CD4-positive, alpha-beta T cell treated with Interleukin-12 subunit alpha and Interleukin-12 subunit beta, for 1 hour (primary cell): ENCODE data around the gene EYA2.

Source experiments
- DNase-seq: peaks from one replicate; pipeline ENCODE4 v3.0.0-alpha.2; 2020

The EYA2 gene

GRCh38 chr20:47042464-47042863 is 147.8 kb downstream of the EYA2 start:
- DNase-seq: no peak

GRCh38 chr20:47043086-47043485 is 148.4 kb downstream of the EYA2 start:
- DNase-seq: no peak

DNA sequence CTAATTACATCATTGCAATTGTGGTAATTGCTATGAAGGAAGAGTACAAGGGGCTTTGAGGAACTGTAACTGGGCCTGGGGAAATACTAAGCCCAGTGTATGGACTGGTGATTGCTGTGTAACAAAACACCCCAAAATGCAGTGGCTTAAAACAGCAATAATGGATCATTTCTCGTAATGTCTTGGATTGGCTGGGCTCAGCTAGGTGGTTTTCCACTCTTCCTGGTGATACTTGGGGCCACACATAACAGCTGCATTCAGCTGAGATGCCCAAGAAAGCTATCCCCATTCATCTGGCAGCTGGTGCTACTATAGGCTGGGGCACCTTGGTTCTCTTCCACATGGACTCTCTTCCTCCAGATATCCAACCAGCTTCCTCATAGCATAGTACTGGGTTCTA is 150.3 kb downstream of the EYA2 start:
- DNase-seq: no peak

DNA sequence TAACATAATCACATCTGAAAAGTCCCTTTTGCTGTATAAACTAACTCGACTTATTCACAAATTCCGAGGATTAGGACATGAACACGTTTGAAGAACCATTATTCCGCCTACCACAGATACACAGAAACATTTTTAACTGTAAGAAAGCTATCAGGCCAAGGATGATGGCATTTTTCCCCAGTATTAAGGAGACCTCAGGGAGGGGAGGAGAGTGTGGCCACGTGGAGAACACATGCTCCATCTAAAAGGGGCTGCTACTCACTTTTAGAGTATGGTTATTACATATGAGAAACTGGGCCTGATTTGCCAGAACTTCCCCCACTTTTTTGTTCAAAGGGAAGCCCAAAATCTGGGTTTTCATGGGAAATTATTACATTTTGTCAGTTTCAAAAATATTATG is 153.4 kb downstream of the EYA2 start:
- no peak for DNase-seq

DNA sequence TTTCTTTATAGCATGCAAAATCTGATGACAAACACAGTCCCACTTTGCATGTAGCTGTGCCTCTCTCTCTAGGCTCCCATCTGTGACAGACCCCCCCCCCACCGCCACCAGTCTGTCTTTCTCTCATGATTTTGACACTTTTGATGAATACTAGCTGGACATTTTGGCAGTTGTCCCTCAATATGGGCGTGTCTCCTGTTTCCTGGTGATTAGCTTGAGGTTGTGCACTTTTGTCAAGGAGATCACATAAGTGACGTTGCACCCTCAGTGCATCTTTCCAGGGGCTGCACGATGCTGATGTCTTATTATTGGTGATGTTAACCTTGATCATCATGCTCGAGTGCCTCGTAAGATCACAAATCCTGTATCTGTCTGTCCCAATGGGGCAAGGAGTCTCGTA is 155.1 kb downstream of the EYA2 start:
- no peak for DNase-seq

- no peak for DNase-seq
Observed at GRCh38 chr20:47050996-47051395, 156.4 kb downstream of the EYA2 start.

DNA sequence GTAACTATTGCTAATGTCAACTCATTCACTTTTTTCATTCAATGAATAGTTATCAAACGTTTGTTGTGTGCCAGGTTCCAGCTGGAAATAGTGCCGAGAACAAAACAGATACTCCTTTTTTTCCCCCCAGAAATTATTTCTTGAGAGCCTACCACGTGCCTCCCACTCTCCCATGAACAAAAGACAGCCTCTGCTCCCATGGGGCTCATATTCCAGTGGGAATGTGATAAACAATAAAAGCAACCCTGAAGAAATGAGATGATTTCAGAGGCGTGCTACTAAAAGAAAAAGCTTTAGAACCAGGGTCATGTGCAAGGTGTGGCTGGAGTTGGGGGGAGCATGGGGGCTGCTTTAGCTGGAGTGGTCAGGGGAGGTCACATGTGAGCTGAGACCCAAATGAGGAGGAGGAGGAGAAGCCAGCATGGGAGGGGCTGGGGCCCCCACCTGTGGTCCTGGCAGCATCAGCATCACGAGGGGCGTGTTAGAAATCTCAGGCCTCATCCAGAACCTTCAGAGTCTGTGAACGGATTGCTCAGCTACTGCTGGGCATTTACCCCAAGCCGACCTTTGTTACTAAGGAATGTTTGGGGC is 157.4 kb downstream of the EYA2 start:
- no peak for DNase-seq

GRCh38 chr20:47054506-47054905 is 159.9 kb downstream of the EYA2 start:
- DNase-seq: no peak

GRCh38 chr20:47054945-47055344 is 160.3 kb downstream of the EYA2 start:
- no peak for DNase-seq

DNA sequence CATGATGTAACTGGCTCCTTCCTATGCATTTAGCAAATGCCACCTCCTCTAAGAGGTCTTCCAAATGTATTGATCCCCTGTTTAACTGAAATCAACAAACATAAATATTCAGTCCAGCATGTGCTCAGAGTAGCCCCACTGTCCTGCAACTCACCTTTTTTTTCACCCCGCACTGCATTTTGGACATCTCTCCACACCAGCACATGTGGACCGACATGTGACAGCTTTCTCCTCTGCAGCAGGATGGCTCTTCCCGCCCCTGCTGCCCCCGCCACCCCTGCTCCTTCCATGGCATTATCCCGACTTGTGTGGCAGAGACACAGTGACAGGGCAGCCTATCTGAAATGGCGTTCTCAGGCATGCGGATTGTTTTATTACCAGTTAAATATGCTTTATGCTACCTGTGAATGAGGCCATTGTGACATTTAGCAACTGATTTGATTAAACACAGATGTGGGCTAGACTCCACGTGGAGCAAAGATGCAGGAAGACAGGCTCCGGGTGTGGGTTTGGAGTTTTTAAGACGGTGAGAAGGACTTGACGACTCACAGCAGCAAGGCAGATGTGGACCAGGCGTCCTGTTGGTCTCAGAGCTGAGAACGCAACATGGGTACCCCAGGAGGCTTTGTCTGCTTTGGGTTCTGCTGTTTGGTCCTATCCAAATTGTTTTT is 161.2 kb downstream of the EYA2 start:
- DNase-seq: no peak

GRCh38 chr20:47057661-47058060 is 163.0 kb downstream of the EYA2 start:
- DNase-seq: no peak

GRCh38 chr20:47058236-47058635 is 163.6 kb downstream of the EYA2 start:
- DNase-seq: no peak

DNA sequence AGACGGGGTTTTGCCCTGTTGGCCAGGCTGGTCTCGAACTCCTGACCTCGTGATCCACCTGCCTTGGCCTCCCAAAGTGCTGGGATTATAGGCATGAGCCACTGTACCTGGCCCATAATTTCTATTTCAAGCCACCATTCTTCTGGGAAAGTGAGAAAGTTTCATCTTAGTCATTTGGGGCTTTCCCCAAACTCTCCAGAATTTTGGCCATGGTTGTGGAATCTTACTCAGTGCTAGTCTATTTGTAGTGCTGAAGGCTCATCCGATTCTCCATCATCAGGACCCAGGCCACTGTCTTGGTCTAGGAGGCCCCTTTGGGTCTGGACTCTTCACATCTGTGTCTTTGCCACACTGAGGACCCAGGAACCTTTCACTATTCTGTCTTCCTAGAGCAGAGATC is 164.9 kb downstream of the EYA2 start:
- DNase-seq: no peak

DNA sequence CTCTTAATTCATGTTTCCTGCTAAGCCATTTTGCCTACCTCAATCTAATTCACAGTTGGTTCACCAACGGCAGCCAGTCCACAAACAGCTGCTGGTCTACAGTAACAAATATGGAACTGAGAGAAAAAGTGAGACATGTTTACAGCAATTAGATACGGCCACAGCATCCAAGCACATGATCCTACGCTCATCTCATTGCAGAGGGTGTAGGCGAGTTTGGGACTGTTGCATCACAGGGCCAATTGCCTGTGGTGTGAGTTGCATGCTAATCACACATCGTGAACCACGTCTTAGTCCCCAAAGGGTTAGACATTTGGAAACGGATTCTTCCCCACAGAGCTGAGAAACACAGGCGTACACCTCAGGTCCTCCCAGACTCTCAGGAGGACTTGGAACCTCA is 166.9 kb downstream of the EYA2 start:
- DNase-seq: no peak

DNA sequence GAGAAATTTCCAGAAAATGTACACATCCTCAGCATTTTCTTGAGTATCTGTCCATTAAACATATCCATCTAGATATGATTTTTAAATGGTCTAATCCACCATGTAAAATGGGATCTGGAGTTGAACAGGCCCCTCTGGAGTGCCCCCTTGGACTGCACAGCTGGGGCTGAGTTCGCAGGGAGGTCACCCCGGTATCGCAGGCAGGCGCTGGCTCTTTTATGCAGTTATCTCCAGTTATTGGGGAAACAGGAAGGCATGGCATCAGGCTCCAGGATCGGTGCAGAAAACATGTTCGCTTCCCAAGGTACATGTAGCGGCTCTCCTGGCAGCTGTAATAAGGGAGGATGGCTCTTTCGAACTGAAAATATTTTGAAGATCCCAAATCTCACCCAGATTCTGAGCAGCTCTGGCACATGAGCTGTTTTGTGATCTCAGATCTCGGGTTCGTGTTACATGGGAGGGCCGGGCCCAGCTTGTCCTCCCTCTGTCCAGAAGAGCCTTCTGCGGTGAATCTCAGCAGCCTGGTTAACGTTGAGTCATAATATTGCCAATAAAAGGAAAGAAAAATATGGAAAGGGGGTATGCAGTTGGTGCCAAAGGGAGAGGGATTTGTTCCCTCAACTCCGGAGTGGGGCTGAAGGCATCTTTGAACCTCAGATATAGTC is 167.7 kb downstream of the EYA2 start:
- no peak for DNase-seq

GRCh38 chr20:47063407-47063806 is 168.8 kb downstream of the EYA2 start:
- DNase-seq: no peak

DNA sequence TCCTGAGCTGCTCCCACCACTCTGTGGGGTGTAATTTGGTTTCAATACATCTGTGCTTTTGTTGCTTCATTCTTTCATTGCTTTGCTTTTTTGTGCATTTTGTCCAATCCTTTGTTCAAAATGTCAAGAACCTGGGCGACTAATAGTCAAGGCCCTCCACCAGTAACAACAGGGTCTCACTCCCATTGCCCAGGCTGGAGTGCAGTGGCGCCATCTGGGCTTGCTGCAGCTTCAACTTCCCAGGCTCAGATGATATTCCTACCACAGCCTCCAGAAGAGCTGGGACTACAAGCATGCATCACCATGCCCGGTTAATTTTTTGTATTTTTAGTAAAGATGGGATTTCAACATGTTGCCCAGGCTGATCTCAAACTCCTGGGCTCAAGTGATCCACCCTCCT is 169.2 kb downstream of the EYA2 start:
- DNase-seq: no peak

DNA sequence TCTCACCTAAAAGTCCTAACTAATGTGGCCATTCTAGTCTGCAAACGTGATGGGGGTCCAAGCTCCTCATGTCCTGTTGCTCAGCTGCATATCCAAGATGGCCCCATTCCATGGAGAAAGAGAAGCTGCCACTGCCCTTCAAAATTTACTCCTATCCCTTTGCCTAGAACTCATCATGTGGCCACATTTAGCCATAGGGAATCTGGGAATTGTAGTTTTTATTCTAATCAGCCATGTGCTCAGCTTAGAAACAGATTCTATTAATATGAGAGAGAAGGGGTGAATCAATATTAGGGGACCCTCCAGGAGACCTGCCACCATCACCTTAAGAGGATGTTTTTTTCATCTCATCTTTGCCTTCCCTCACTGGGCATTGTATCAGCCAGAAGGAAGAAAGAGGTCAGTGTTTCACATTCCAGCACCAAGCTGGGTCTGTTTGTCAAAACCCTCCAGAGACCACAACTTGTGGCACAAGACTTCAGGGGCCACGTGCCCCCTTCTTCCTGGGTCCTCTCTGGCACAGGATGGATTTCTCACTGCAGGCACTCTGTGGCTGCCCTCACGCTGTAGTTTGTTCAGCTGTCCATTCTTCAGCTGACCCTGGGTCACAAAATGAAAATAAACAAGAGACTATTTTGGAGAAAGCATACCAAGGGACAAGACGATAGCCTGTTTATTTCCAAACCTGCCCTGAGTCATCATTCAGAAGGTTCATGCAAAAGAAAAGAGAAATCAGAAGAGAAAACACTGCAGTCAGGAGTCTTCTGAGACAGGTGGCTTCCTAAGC is 172.0 kb downstream of the EYA2 start:
- DNase-seq: no peak

GRCh38 chr20:47067776-47068175 is 173.1 kb downstream of the EYA2 start:
- no peak for DNase-seq

DNA sequence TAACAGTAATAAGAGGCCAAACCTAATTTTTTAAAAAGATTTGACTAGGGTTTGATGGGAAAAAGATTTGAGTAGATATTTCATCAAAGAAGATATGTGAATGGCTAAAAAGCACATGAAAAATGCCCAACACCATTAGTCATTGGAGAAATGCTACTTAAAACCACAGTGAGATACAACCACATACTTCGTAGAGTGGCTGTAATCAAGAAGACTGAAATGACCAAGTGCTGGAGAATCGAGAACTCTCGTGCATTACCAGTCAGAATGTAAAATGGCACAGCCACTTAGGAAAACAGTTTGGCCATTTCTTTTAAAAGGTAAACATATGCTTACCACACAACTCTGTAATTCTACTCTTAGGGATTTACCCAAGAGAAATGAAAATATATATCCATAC is 175.5 kb downstream of the EYA2 start:
- no peak for DNase-seq

DNA sequence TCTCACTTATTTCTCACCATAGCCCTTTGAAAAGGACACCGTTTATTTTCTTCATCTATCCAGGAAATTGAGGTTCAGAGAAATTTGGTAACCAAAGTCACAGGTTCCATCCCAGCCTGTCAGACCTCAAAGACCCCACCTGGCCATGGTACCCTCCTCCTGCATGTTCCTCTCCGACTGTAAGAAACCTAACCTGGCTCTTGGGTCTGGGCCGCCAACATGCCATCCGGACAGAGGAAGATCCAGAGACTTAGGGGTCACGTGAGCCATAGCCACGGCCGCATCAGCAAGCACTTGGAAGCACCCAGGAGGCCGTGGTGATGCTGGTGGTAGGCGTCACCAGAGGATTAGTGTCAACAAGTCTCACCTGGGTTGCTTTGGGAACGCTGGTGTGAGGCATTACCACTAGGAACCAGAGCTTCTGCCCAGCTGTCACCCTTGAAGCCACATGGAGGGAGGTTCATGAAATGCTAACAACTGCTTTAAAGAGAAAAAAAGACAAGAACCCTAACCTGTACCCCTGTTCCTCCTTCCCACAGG is 177.1 kb downstream of the EYA2 start:
- no peak for DNase-seq

- no peak for DNase-seq
Observed at GRCh38 chr20:47073766-47074475, 179.3 kb downstream of the EYA2 start.

- DNase-seq: no peak
Observed at GRCh38 chr20:47075263-47075662, 180.6 kb downstream of the EYA2 start.
